Choroid plexus epithelial cell (primary cell): ENCODE measurements around the gene SSBP1.
"Not testable (repeated sequence)": the region's sequence is repeated elsewhere in the genome, so short reads cannot be mapped to it uniquely, and the experiment has no call there.

Experiments used
- DNase-seq: peaks from one replicate; pipeline ENCODE4 v3.0.0-alpha.2; 2010; ENCODE audit warnings: low read depth
- H3K4me3 ChIP-seq: 2 replicates; pipeline ENCODE4 v1.5.1; 2011; ENCODE audit warnings: low read depth, mild to moderate bottlenecking, control low read depth, low read length, moderate library complexity
- TF ChIP-seq, protein P1 (sequence below): conservative IDR thresholded peaks from 2 replicates; pipeline ENCODE4 v1.5.1; 2011; ENCODE audit warnings: low read depth, mild to moderate bottlenecking, control low read depth, inconsistent platforms, low read length, moderate library complexity

SSBP1 gene, protein sequence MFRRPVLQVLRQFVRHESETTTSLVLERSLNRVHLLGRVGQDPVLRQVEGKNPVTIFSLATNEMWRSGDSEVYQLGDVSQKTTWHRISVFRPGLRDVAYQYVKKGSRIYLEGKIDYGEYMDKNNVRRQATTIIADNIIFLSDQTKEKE

DNA sequence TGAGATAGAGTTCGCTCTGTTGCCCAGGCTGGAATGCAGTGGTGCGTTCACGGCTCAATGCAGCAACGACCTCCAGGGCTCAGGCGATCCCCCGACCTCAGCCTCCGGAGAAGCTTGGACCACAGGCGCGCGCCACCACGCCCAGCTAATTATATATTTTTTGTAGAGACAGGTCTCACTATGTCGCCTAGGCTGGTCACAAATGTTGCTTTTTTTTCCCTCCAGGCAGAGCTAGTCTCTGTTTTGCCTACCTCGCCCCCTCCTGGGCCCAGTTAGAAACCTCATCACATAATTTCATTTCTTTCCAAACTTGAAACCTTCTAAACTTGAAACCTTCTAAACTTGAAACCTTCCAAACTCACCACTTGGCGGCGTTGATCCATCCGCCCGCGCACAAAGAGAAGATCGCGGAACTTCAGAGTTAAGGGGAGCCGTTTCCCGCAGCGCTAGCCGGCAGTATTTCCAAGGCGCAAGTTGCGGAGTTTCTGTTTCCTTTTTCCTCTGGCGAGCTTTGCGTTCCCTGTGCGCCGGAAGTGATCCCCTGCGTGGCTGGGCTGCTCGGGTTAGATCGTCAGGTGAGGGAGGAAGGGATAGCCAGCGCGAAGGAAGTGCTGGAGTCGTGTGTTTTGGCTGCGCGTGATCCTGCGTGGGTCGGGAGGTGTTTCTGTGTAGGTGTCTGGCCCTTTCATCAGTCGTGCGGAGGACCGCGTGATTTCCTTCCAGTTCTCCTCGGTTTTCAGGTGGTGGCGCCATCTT lies at the start of gene SSBP1:
SSBP1 (plus strand) TSS at position 523 of the 756 bp plus-strand sequence. CDS start 809 bp downstream, outside the sequence.
- TF ChIP-seq, protein P1, sequence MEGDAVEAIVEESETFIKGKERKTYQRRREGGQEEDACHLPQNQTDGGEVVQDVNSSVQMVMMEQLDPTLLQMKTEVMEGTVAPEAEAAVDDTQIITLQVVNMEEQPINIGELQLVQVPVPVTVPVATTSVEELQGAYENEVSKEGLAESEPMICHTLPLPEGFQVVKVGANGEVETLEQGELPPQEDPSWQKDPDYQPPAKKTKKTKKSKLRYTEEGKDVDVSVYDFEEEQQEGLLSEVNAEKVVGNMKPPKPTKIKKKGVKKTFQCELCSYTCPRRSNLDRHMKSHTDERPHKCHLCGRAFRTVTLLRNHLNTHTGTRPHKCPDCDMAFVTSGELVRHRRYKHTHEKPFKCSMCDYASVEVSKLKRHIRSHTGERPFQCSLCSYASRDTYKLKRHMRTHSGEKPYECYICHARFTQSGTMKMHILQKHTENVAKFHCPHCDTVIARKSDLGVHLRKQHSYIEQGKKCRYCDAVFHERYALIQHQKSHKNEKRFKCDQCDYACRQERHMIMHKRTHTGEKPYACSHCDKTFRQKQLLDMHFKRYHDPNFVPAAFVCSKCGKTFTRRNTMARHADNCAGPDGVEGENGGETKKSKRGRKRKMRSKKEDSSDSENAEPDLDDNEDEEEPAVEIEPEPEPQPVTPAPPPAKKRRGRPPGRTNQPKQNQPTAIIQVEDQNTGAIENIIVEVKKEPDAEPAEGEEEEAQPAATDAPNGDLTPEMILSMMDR, result peak; percentile 76
- peak within 1 kb of the TSS; percentile 71 for H3K4me3 ChIP-seq
- peak; percentile 99 for DNase-seq

DNA sequence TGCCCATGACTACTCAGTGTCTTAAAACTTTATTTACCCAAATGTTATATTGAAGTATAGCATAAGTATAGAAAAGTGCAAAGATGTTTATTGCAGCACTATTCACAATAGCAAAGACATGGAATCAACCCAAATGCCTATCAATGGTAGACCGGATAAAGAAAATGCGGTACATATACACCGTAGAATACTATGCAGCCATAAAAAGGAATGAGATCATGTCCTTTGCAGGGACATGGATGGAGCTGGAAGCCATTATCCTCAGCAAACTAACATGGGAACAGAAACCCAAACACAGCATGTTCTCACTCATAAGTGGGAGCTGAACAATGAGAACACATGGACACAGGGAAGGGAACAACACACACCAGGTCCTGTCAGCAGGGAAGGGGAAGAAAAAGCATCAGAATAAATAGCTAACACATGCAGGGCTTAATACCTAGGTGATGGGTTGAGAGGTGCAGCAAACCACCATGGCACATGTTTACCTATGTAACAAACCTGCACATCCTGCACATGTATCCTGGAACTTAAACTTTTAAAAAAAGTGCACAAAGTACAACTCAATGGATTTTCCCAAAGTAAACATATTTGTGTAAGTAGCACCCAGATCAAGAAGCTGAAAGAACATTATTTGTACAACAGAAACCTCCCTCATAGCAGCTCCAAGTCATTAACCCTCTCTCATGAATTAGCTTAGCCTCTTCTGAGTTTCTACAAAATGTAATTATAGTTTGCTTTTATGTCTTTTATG lies 48.9 kb upstream of the SSBP1 start:
- not testable (repeated sequence) for H3K4me3 ChIP-seq, DNase-seq

DNA sequence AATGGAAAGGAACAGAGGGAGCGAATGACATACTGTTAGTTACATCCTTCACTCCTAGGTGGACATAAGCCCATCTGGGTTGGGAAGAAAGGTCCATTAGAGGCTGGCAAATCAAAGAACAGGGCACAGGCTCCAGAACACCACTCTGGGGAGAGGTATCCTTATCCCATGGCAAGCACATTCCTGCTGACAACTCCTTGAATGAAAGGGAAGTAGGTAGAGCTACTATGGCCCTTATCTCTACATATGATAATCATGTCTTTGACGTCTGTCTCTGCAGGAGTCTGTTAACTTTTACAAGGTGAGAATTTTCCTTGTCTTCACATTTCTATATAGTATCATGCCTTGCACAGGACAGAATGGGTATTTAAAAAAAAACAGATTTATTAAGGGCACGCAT lies 46.6 kb upstream of the SSBP1 start:
- TF ChIP-seq, protein P1, result no peak

DNA sequence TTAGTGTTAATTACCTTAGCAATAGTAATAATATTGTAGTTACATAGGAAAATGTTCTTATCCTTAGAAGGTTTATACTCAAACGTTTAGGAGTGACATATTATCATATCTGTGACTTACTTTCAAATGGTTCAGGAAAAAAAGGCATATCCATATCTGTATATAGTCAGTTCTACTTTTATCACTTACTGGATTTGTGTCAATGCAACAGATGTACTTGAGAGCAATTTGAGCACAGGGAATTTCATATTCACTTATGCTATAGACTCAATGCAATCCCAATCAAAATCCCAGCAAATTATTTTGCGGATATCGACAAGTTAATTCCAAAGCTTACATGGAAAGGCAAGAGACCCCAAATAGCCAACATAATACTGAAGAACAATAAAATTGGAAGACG lies 46.2 kb upstream of the SSBP1 start:
- no peak overlapping the region for H3K4me3 ChIP-seq
- TF ChIP-seq, protein P1, result no peak
- DNase-seq, result no peak

More for the DNA sequence above, 46.6 kb upstream of the SSBP1 start:
- DNase-seq, result no peak
- no peak overlapping the region for H3K4me3 ChIP-seq

DNA sequence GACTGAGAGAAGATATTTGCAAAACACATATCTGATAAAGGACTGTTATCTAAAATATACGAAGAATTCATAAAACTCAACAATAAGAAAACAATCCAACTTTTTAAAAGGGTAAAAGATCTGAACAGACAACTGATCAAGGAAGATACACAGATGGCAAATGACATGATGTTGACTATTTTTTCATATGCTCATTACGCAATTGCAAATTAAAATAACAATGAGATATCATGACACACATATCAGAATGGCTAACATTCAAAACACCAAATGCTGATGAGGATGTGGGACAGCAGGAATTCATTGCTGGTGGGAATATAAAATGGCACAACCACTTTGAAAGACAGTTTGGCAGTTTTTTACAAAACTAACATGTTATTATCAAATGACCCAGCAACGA lies 45.1 kb upstream of the SSBP1 start:
- DNase-seq, result no peak
- TF ChIP-seq, protein P1, result no peak
- no peak overlapping the region for H3K4me3 ChIP-seq

DNA sequence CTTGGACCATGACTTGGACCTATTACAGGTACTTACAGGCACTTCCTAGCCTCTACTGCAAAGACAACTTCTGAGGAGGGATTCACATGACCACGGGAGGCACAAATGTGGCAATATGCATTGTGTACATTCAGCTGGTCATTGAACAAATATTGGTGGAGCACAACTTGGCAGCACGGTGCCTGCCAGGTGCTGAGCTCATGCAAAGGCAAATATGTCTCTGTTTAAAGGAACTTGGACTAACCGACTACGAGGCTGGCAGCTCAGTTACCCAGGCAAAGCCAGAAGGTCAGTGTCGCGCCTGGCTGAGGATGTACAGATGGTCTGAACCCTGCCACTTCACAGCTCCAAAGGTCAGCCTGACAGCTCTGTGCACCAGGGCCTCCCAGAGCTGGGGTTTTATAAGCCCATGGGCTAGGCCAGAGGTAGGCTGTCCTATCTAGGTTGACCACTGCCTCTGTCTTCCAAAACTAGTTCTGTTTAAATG lies 42.3 kb upstream of the SSBP1 start:
- TF ChIP-seq, protein P1, result no peak
- H3K4me3 ChIP-seq, result no peak overlapping the region
- DNase-seq, result no peak

DNA sequence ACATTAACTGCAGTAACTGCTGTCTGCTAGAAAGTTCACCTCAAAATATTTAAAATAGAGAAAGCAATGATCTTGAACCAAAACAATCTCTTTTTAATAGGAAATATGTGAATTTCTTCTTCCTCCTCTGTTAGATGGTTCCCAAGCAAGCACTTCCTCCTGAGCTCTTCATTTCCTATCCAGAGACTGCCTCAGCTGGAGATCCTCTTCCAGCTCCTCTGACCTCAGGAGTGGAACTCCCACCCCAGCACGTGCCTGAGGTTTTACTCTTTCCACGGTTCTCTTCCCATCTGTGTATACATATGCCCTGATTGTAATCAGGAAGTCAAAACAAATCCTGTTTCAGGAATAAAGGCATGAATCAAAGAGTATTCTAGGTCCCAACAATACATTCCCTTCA lies 41.8 kb upstream of the SSBP1 start:
- TF ChIP-seq, protein P1, result no peak
- no peak overlapping the region for H3K4me3 ChIP-seq
- no peak for DNase-seq
